Transverse colon (tissue), 3 donors: ENCODE results near the gene TNFSF4.

Source experiments
- EP300 ChIP-seq: sonication (generic); formaldehyde crosslinking; IDR thresholded peaks from one replicate; pipeline ENCODE4 v1.6.1; 2017; ENCODE audit warnings: antibody characterized with exemption, low read depth
- POLR2A ChIP-seq: fragments of 450-650 bp; IDR thresholded peaks from one replicate; pipeline ENCODE4 v1.6.1; 2016; ENCODE audit warnings: antibody characterized with exemption, mild to moderate bottlenecking, moderate library complexity
- TF ChIP-seq, protein P1 (sequence below), 5 experiments: fragments of 200-600 bp in 3 of 5; fragments of 450-650 bp in 2 of 5; sonication (generic) in 3 of 5; IDR thresholded peaks; 1 replicate in 2 of 5; 2 replicates in 3 of 5; pipeline ENCODE4 v1.5.1; 2016 to 2017; ENCODE audit warnings: antibody characterized with exemption in 5 of 5, inconsistent platforms in 3 of 5, mild to moderate bottlenecking in 2 of 5, moderate library complexity in 1 of 5

DNA sequence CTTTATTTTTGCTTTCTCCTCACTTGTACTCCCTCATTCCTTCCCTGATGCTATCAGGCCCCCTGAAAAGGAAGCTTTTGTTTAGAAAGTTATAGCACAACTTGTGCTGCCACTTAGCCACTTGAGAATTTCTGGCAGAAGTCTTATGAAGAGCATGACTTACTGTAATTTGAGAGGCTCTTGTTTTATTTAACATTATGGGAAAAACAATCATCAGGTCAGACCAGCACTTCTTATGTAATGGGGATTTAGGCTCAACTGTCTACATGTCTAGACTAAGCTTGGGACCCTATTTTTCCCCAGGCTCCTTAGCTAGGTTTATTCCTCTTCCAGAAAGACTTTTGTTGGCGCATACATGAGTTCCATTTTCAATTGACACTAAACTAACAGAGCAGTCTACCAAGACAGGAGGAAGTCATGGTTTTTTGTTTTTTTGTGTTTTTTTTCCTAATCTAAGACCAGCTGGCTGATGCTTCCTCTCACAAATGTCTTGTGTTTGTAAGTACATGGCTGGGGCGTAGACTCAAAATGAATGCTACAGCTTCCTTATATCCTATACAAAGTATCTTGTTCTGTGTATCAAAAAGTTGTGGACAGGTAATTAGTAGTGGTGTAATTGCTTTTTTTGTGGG, 31.5 kb downstream of the TNFSF4 start:
- TF ChIP-seq, protein P1, sequence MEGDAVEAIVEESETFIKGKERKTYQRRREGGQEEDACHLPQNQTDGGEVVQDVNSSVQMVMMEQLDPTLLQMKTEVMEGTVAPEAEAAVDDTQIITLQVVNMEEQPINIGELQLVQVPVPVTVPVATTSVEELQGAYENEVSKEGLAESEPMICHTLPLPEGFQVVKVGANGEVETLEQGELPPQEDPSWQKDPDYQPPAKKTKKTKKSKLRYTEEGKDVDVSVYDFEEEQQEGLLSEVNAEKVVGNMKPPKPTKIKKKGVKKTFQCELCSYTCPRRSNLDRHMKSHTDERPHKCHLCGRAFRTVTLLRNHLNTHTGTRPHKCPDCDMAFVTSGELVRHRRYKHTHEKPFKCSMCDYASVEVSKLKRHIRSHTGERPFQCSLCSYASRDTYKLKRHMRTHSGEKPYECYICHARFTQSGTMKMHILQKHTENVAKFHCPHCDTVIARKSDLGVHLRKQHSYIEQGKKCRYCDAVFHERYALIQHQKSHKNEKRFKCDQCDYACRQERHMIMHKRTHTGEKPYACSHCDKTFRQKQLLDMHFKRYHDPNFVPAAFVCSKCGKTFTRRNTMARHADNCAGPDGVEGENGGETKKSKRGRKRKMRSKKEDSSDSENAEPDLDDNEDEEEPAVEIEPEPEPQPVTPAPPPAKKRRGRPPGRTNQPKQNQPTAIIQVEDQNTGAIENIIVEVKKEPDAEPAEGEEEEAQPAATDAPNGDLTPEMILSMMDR (IDR thresholded peaks at IDR 0.05): no peak
- no peak for TF ChIP-seq POLR2A
- TF ChIP-seq EP300: no peak
